ENCODE measurements around the gene ACP7.

Gene ACP7

DNA sequence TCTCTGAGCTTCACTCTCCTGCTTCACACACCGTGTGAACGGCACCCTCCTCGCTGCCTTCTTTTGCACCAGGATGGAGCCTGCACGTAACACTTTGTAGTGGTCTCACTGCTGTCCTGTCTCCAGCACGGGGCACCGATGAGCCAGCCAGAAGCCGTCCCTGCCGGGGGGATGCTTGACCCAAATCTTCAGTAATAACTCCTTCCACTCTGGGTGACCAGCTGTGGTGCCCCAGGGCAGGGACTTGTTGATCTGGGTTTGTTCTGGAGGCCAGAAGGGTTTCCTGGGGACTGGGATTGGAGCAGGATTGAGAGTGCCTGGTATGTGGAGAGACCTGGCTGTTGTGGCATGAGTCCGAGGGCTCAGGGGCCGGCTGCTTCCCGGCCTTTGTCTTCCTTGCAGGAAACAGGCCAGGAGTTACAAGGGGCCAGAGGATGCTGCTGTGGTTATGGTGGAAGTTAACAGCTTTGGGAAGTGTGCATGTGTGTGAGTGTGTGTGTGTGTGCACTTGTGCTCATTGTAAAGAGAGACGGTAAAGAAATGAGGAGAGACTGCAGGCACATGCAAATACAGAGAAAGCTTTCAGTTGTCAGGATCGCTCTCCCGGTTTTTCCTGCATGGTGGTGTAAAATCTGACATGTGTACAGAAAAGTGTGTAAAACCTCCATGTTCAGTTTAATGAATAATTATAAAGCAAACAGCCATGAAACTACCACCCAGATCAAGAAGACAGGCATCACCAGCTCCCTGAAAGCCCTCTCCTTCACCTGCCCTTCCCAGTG, 60.3 kb downstream of the ACP7 start:
- Histone ChIP-seq H3K9me3 (ENCODE audit: control insufficient read depth, low read length) (no peaks in the 10 kb centered on the region), H3K4me3 (ENCODE audit: low read length) (no peak overlapping the region), H3K9ac (ENCODE audit: low read length) (no peak overlapping the region), H3K4me1 (ENCODE audit: control insufficient read depth, insufficient read depth, low read length) (peaks cover 15% of the 10 kb centered on the region), H3K27me3 (replicated peaks; ENCODE audit: control insufficient read depth, insufficient read depth, low read length) (no peaks in the 10 kb centered on the region), H3K36me3 (ENCODE audit: control insufficient read depth, insufficient read depth, low read length, severe bottlenecking) (peaks cover 4% of the 10 kb centered on the region)
- DNase-seq (ENCODE audit: low read depth): no peak

GRCh38 chr19:39145180-39145953, 61.2 kb downstream of the ACP7 start:
- H3K4me3 ChIP-seq (ENCODE audit: low read length): no peak overlapping the region
- H3K4me1 ChIP-seq (ENCODE audit: control insufficient read depth, insufficient read depth, low read length): peaks cover 15% of the 10 kb centered on the region
- no peak for DNase-seq (ENCODE audit: low read depth)
- no peaks in the 10 kb centered on the region for H3K9me3 ChIP-seq (ENCODE audit: control insufficient read depth, low read length)
- no peak overlapping the region for H3K9ac ChIP-seq (ENCODE audit: low read length)
- H3K27me3 ChIP-seq (replicated peaks; ENCODE audit: control insufficient read depth, insufficient read depth, low read length): no peaks in the 10 kb centered on the region
- peaks cover 4% of the 10 kb centered on the region for H3K36me3 ChIP-seq (ENCODE audit: control insufficient read depth, insufficient read depth, low read length, severe bottlenecking)

- Histone ChIP-seq H3K9ac (ENCODE audit: low read length) (no peak overlapping the region), H3K36me3 (ENCODE audit: control insufficient read depth, insufficient read depth, low read length, severe bottlenecking) (peaks cover 4% of the 10 kb centered on the region), H3K4me1 (ENCODE audit: control insufficient read depth, insufficient read depth, low read length) (peaks cover 15% of the 10 kb centered on the region), H3K27me3 (replicated peaks; ENCODE audit: control insufficient read depth, insufficient read depth, low read length) (no peaks in the 10 kb centered on the region), H3K4me3 (ENCODE audit: low read length) (no peak overlapping the region), H3K9me3 (ENCODE audit: control insufficient read depth, low read length) (no peaks in the 10 kb centered on the region)
- DNase-seq (ENCODE audit: low read depth): no peak
Measured at GRCh38 chr19:39146091-39146490, 61.9 kb downstream of the ACP7 start.

- no peaks in the 10 kb centered on the region for H3K27me3 ChIP-seq (replicated peaks; ENCODE audit: control insufficient read depth, insufficient read depth, low read length)
- H3K4me3 ChIP-seq (ENCODE audit: low read length): no peak overlapping the region
- no peaks in the 10 kb centered on the region for H3K9me3 ChIP-seq (ENCODE audit: control insufficient read depth, low read length)
- no peak overlapping the region for H3K9ac ChIP-seq (ENCODE audit: low read length)
- H3K4me1 ChIP-seq (ENCODE audit: control insufficient read depth, insufficient read depth, low read length): peaks cover 15% of the 10 kb centered on the region
- H3K36me3 ChIP-seq (ENCODE audit: control insufficient read depth, insufficient read depth, low read length, severe bottlenecking): peaks cover 4% of the 10 kb centered on the region
- no peak for DNase-seq (ENCODE audit: low read depth)
Measured at GRCh38 chr19:39146686-39147450, 62.7 kb downstream of the ACP7 start.

DNA sequence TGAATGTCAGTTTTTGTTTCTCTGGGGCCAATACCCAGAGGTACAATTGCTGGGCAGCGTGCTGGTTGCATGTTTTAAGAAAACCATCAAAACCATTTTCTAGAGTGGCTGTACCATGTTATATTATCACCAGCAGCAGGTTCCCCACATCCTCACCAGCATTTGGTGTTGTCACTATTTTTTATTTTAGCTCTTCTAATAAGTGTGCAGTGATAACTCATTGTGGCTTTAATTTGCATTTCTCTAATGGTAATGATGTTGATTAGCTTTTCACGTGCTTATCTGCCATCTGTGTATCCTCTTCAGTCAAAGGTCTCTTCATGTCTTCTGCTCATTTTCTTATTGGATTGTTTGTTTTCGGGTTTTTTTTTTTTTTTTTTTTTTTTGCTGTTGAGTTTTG, 63.3 kb downstream of the ACP7 start:
- Histone ChIP-seq H3K4me1 (ENCODE audit: control insufficient read depth, insufficient read depth, low read length) (peaks cover 15% of the 10 kb centered on the region), H3K9ac (ENCODE audit: low read length) (no peak overlapping the region), H3K9me3 (ENCODE audit: control insufficient read depth, low read length) (no peaks in the 10 kb centered on the region), H3K4me3 (ENCODE audit: low read length) (no peak overlapping the region), H3K27me3 (replicated peaks; ENCODE audit: control insufficient read depth, insufficient read depth, low read length) (no peaks in the 10 kb centered on the region), H3K36me3 (ENCODE audit: control insufficient read depth, insufficient read depth, low read length, severe bottlenecking) (peaks cover 4% of the 10 kb centered on the region)
- DNase-seq (ENCODE audit: low read depth): no peak

- H3K27me3 ChIP-seq (replicated peaks; ENCODE audit: control insufficient read depth, insufficient read depth, low read length): no peaks in the 10 kb centered on the region
- peaks cover 15% of the 10 kb centered on the region for H3K4me1 ChIP-seq (ENCODE audit: control insufficient read depth, insufficient read depth, low read length)
- DNase-seq (ENCODE audit: low read depth): no peak
- H3K4me3 ChIP-seq (ENCODE audit: low read length): no peak overlapping the region
- H3K9ac ChIP-seq (ENCODE audit: low read length): no peak overlapping the region
- H3K9me3 ChIP-seq (ENCODE audit: control insufficient read depth, low read length): no peaks in the 10 kb centered on the region
- peaks cover 4% of the 10 kb centered on the region for H3K36me3 ChIP-seq (ENCODE audit: control insufficient read depth, insufficient read depth, low read length, severe bottlenecking)
Measured at GRCh38 chr19:39148939-39149529, 64.9 kb downstream of the ACP7 start.

DNA sequence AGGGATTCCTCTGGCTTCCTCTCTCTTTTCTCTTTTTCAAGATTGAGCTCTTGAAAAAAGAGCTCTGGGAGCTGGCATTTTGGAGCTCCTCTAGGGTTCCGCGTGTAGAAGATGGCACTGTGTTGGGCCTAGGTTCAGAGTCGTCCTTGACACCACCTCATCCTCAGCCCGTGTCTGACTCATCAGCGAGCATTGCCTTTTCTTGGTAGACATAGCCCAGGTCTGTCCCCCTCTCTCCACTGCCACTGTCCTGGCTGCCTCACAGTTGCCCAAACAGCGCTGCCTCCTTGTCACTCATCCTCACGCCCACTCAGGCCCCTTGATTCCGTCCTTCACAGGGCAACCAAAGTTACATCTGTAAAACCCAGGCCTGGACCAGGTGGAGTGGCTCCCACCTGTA, 66.1 kb downstream of the ACP7 start:
- Histone ChIP-seq H3K4me3 (ENCODE audit: low read length) (no peak overlapping the region), H3K4me1 (ENCODE audit: control insufficient read depth, insufficient read depth, low read length) (peaks cover 3% of the 10 kb centered on the region), H3K9me3 (ENCODE audit: control insufficient read depth, low read length) (no peaks in the 10 kb centered on the region), H3K36me3 (ENCODE audit: control insufficient read depth, insufficient read depth, low read length, severe bottlenecking) (peaks cover 4% of the 10 kb centered on the region), H3K9ac (ENCODE audit: low read length) (no peak overlapping the region), H3K27me3 (replicated peaks; ENCODE audit: control insufficient read depth, insufficient read depth, low read length) (no peaks in the 10 kb centered on the region)
- no peak for DNase-seq (ENCODE audit: low read depth)

- no peak overlapping the region for H3K9ac ChIP-seq (ENCODE audit: low read length)
- H3K36me3 ChIP-seq (ENCODE audit: control insufficient read depth, insufficient read depth, low read length, severe bottlenecking): peaks cover 4% of the 10 kb centered on the region
- H3K4me3 ChIP-seq (ENCODE audit: low read length): no peak overlapping the region
- DNase-seq (ENCODE audit: low read depth): no peak
- H3K9me3 ChIP-seq (ENCODE audit: control insufficient read depth, low read length): no peaks in the 10 kb centered on the region
- H3K4me1 ChIP-seq (ENCODE audit: control insufficient read depth, insufficient read depth, low read length): no peaks in the 10 kb centered on the region
- no peaks in the 10 kb centered on the region for H3K27me3 ChIP-seq (replicated peaks; ENCODE audit: control insufficient read depth, insufficient read depth, low read length)
Measured at GRCh38 chr19:39150807-39151600, 66.8 kb downstream of the ACP7 start.

DNA sequence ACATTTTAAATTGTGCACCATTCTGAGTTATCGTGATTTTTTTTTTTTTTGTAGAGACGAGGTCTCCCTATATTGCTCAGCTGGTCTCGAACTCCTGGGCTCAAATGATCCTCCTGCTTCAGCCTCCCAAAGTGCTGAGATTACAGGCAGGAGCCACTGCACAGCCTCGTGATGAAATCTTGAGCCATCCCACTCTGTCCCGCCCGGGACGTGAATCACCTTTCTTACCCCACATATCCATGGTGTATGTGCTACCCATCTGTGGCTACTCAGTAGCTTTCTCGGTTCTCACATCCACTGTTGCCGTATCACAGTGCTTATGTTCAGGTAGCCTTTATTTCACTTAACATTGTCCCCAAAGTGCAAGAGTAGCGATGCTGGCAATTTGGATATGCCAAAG, 67.9 kb downstream of the ACP7 start:
- H3K36me3 ChIP-seq (ENCODE audit: control insufficient read depth, insufficient read depth, low read length, severe bottlenecking): peaks cover 4% of the 10 kb centered on the region
- peaks cover 5% of the 10 kb centered on the region for H3K4me1 ChIP-seq (ENCODE audit: control insufficient read depth, insufficient read depth, low read length)
- H3K27me3 ChIP-seq (replicated peaks; ENCODE audit: control insufficient read depth, insufficient read depth, low read length): no peaks in the 10 kb centered on the region
- no peak overlapping the region for H3K4me3 ChIP-seq (ENCODE audit: low read length)
- no peak for DNase-seq (ENCODE audit: low read depth)
- no peaks in the 10 kb centered on the region for H3K9me3 ChIP-seq (ENCODE audit: control insufficient read depth, low read length)
- no peak overlapping the region for H3K9ac ChIP-seq (ENCODE audit: low read length)

DNA sequence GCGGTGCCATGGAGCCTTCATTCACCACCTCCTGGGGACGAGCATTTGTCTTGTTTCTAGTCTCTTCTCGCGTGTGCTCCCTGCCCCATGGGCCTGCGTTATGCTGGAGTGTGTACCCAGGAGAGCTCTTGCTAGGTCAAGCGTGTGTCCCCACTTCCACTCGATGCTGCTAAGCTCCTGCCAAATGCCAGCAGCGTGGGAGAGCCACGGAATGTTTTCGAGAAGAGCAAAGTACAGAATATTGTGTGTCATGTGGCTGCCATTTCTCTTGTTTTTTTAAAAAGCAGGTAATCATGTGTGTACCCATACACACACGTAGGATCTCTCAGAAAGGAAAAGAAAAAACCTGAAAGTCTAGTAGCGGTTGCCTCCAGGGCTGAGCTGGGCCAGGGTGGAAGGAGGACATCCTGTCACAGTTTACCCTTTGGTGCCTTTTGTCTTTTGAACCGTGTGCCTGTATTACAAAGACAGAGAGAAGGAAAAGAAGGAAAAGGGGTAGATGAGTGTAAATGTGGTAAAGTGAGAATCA, 70.0 kb downstream of the ACP7 start:
- Histone ChIP-seq H3K9ac (ENCODE audit: low read length) (no peak overlapping the region), H3K27me3 (replicated peaks; ENCODE audit: control insufficient read depth, insufficient read depth, low read length) (no peaks in the 10 kb centered on the region), H3K4me1 (ENCODE audit: control insufficient read depth, insufficient read depth, low read length) (peaks cover 5% of the 10 kb centered on the region), H3K9me3 (ENCODE audit: control insufficient read depth, low read length) (no peaks in the 10 kb centered on the region), H3K36me3 (ENCODE audit: control insufficient read depth, insufficient read depth, low read length, severe bottlenecking) (peaks cover under 1% of the 10 kb centered on the region), H3K4me3 (ENCODE audit: low read length) (no peak overlapping the region)
- no peak for DNase-seq (ENCODE audit: low read depth)
